Liver (tissue), 3 donors: Measurements from ENCODE around the gene STK24.

ENCODE experiments used
- ATF3 ChIP-seq: IDR thresholded peaks from 2 replicates; pipeline ENCODE4 v1.6.1; 2016; ENCODE audit warnings: antibody characterized with exemption
- EGR1 ChIP-seq, 2 donors: IDR thresholded peaks; 2 replicates each; pipeline ENCODE4 v1.6.1; 2016 to 2018; ENCODE audit warnings: antibody characterized with exemption in 2 of 2, low read depth in 2 of 2
- HNF4A ChIP-seq, 2 donors: conservative IDR thresholded peaks; 2 replicates each; pipeline ENCODE4 v1.6.1; 2016; ENCODE audit warnings: antibody characterized with exemption in 2 of 2, mild to moderate bottlenecking in 2 of 2
- MAX ChIP-seq: IDR thresholded peaks from 2 replicates; pipeline ENCODE4 v1.6.1; 2016; ENCODE audit warnings: antibody characterized with exemption
- RAD21 ChIP-seq, 2 donors: IDR thresholded peaks; 2 replicates each; pipeline ENCODE4 v1.6.1; 2016; ENCODE audit warnings: antibody characterized with exemption in 2 of 2, mild to moderate bottlenecking in 2 of 2
- REST ChIP-seq: IDR thresholded peaks from 2 replicates; pipeline ENCODE4 v1.6.1; 2016; ENCODE audit warnings: antibody characterized with exemption, mild to moderate bottlenecking
- YY1 ChIP-seq: IDR thresholded peaks from 2 replicates; pipeline ENCODE4 v1.6.1; 2016; ENCODE audit warnings: antibody characterized with exemption, mild to moderate bottlenecking
- TF ChIP-seq, protein P1 (sequence below): fragments of 150-350 bp; IDR thresholded peaks from 2 replicates; pipeline ENCODE4 v1.5.1; 2017; ENCODE audit warnings: improper control_type of control experiment, low read depth, low read length; ENCODE audit not compliant: missing input control
- donor health status: healthy.
- donor health status: healthy.

- TF ChIP-seq RAD21 (IDR thresholded peaks at IDR 0.05) (no peak), MAX (no peak), YY1 (no peak), EGR1 (IDR thresholded peaks at IDR 0.05; ENCODE audit: low read depth in 2 of 2) (no peak), REST (no peak), ATF3 (no peak), HNF4A (conservative IDR thresholded peaks at IDR 0.05) (no peak)
- TF ChIP-seq, protein P1, sequence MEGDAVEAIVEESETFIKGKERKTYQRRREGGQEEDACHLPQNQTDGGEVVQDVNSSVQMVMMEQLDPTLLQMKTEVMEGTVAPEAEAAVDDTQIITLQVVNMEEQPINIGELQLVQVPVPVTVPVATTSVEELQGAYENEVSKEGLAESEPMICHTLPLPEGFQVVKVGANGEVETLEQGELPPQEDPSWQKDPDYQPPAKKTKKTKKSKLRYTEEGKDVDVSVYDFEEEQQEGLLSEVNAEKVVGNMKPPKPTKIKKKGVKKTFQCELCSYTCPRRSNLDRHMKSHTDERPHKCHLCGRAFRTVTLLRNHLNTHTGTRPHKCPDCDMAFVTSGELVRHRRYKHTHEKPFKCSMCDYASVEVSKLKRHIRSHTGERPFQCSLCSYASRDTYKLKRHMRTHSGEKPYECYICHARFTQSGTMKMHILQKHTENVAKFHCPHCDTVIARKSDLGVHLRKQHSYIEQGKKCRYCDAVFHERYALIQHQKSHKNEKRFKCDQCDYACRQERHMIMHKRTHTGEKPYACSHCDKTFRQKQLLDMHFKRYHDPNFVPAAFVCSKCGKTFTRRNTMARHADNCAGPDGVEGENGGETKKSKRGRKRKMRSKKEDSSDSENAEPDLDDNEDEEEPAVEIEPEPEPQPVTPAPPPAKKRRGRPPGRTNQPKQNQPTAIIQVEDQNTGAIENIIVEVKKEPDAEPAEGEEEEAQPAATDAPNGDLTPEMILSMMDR: no peak
These were observed 35.2 kb downstream of the STK24 start for GRCh38 chr13:98541701-98542203.
